ENCODE data around the gene FGD2.
A peak's percentile ranks its signal among the peaks of the same experiment; 100 is the strongest.
"Not testable (repeated sequence)": the region's sequence is repeated elsewhere in the genome, so short reads cannot be mapped to it uniquely, and the experiment has no call there.

The FGD2 gene

GRCh38 chr6:36971921-36972673, 33.4 kb upstream of the FGD2 start:
- no peak for DNase-seq

GRCh38 chr6:36973190-36973589, 32.3 kb upstream of the FGD2 start:
- no peak for DNase-seq

GRCh38 chr6:36973647-36974046, 31.8 kb upstream of the FGD2 start:
- no peak for DNase-seq

GRCh38 chr6:36975231-36976006, 30.0 kb upstream of the FGD2 start:
- no peak for DNase-seq

- no peak for DNase-seq
Measured at GRCh38 chr6:36976007-36976264, 29.5 kb upstream of the FGD2 start.

- no peak for DNase-seq
Measured at GRCh38 chr6:36976509-36976908, 28.9 kb upstream of the FGD2 start.

- no peak for DNase-seq
Measured at GRCh38 chr6:36976931-36977330, 28.5 kb upstream of the FGD2 start.

GRCh38 chr6:36977470-36977941, 27.9 kb upstream of the FGD2 start:
- no peak for DNase-seq

- no peak for DNase-seq
Measured at GRCh38 chr6:36978421-36979346, 26.8 kb upstream of the FGD2 start.

- peak; percentile 46 for DNase-seq
Measured at GRCh38 chr6:36979347-36979742, 26.1 kb upstream of the FGD2 start.

- no peak for DNase-seq
Measured at GRCh38 chr6:36980129-36980528, 25.3 kb upstream of the FGD2 start.

- DNase-seq, result no peak
Measured at GRCh38 chr6:36980876-36981619, 24.4 kb upstream of the FGD2 start.

GRCh38 chr6:36983538-36983937, 21.9 kb upstream of the FGD2 start:
- no peak for DNase-seq

GRCh38 chr6:36984581-36985416, 20.7 kb upstream of the FGD2 start:
- peak; percentile 78 for DNase-seq

- no peak for DNase-seq
Measured at GRCh38 chr6:36985417-36985807, 20.0 kb upstream of the FGD2 start.

GRCh38 chr6:36985808-36986703, 19.4 kb upstream of the FGD2 start, which contains the start of gene MTCH1:
Gene MTCH1, minus strand, starts transcription at chr6:36986196. Its CDS starts 23 bp downstream, at chr6:36986173.
- DNase-seq, result peak; percentile 91

- DNase-seq, result no peak
Measured at GRCh38 chr6:36986704-36987047, 18.8 kb upstream of the FGD2 start.

- DNase-seq, result no peak
Measured at GRCh38 chr6:36989264-36989663, 16.2 kb upstream of the FGD2 start.

- not testable (repeated sequence) for DNase-seq
Measured at GRCh38 chr6:36990401-36990800, 15.1 kb upstream of the FGD2 start.
